GM18909 (cell line): ENCODE results near the gene CCDC138.

Experiments used
- ATAC-seq: cut with Tn5 transposase; IDR thresholded peaks from one replicate; pipeline ENCODE4 v1.9.1; 2021; ENCODE audit warnings: mild to moderate bottlenecking; ENCODE audit not compliant: unreplicated experiment, poor library complexity

Gene CCDC138

GRCh38 chr2:108824316-108825070, 37.9 kb downstream of the CCDC138 start:
- ATAC-seq = no peak

GRCh38 chr2:108825254-108825653, 38.7 kb downstream of the CCDC138 start:
- ATAC-seq = no peak

GRCh38 chr2:108825736-108826135, 39.2 kb downstream of the CCDC138 start:
- ATAC-seq = no peak

GRCh38 chr2:108829578-108830310, 43.2 kb downstream of the CCDC138 start:
- ATAC-seq = no peak

- ATAC-seq = no peak
Measured at GRCh38 chr2:108833219-108833618, 46.6 kb downstream of the CCDC138 start.

GRCh38 chr2:108834620-108835019, 48.0 kb downstream of the CCDC138 start:
- no peak for ATAC-seq

- ATAC-seq = no peak
Measured at GRCh38 chr2:108835040-108835439, 48.5 kb downstream of the CCDC138 start.

GRCh38 chr2:108837198-108837597, 50.6 kb downstream of the CCDC138 start:
- no peak for ATAC-seq

- no peak for ATAC-seq
Measured at GRCh38 chr2:108841506-108841905, 54.9 kb downstream of the CCDC138 start.

- ATAC-seq = no peak
Measured at GRCh38 chr2:108845923-108846322, 59.4 kb downstream of the CCDC138 start.

- ATAC-seq = no peak
Measured at GRCh38 chr2:108847000-108847399, 60.4 kb downstream of the CCDC138 start.

GRCh38 chr2:108852375-108852774, 65.8 kb downstream of the CCDC138 start:
- no peak for ATAC-seq

GRCh38 chr2:108853421-108853820, 66.8 kb downstream of the CCDC138 start:
- ATAC-seq = no peak

GRCh38 chr2:108854484-108854883, 67.9 kb downstream of the CCDC138 start:
- no peak for ATAC-seq

- ATAC-seq = no peak
Measured at GRCh38 chr2:108855194-108855593, 68.6 kb downstream of the CCDC138 start.

GRCh38 chr2:108858894-108859293, 72.3 kb downstream of the CCDC138 start:
- no peak for ATAC-seq

GRCh38 chr2:108866041-108866440, 79.5 kb downstream of the CCDC138 start:
- ATAC-seq = no peak

- ATAC-seq = no peak
Measured at GRCh38 chr2:108868911-108869310, 82.3 kb downstream of the CCDC138 start.

- ATAC-seq = no peak
Measured at GRCh38 chr2:108869542-108869941, 83.0 kb downstream of the CCDC138 start.

GRCh38 chr2:108870069-108870644, 83.6 kb downstream of the CCDC138 start:
- ATAC-seq = no peak

- ATAC-seq = no peak
Measured at GRCh38 chr2:108877506-108877905, 90.9 kb downstream of the CCDC138 start.
